ENCODE results near the gene TRIP4.

DNA sequence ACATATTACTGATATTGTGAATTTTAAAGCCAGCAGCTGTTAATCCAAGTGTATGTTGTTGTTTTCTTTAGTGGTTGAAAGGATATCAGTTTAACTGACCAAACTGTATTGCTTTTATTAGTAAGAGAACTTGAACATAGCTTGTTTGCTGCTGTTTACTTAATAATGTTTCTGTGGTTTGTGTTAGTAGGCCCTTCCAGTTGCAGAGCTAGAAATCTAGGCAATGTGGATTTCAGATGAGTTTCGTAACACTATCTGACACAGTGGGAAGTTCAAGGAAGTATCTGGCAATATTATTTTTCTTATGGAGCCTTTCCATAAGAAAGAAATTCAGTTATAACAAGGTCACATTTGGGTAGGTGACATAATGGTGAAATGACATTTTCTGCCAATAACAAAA is 91.2 kb downstream of the TRIP4 start:
- TF ChIP-seq, protein P1, sequence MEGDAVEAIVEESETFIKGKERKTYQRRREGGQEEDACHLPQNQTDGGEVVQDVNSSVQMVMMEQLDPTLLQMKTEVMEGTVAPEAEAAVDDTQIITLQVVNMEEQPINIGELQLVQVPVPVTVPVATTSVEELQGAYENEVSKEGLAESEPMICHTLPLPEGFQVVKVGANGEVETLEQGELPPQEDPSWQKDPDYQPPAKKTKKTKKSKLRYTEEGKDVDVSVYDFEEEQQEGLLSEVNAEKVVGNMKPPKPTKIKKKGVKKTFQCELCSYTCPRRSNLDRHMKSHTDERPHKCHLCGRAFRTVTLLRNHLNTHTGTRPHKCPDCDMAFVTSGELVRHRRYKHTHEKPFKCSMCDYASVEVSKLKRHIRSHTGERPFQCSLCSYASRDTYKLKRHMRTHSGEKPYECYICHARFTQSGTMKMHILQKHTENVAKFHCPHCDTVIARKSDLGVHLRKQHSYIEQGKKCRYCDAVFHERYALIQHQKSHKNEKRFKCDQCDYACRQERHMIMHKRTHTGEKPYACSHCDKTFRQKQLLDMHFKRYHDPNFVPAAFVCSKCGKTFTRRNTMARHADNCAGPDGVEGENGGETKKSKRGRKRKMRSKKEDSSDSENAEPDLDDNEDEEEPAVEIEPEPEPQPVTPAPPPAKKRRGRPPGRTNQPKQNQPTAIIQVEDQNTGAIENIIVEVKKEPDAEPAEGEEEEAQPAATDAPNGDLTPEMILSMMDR (IDR thresholded peaks at IDR 0.05; ENCODE audit: low read length): no peak
- no peak for TF ChIP-seq EZH2 (IDR thresholded peaks at IDR 0.05; ENCODE audit: borderline replicate concordance, low read length)
